CD14-positive monocyte (primary cell): ENCODE measurements around the gene FADS2. TPM values are rescaled to one million over a fixed set of nuclear protein-coding genes. Genes with fewer than 3 reads are reported as not detected.

Experiments
- DNase-seq, 3 donors: peaks; one replicate each; pipeline ENCODE4 v3.0.0-alpha.2; 2011 to 2022
- H2AFZ ChIP-seq: 2 replicates; pipeline ENCODE4 v1.6.0; 2012; ENCODE audit warnings: mild to moderate bottlenecking, low read depth, low read length, inconsistent platforms; ENCODE audit not compliant: insufficient read depth, poor library complexity, severe bottlenecking
- H3K27ac ChIP-seq, 2 donors: 1 replicate in 1 of 2; 2 replicates in 1 of 2; pipeline ENCODE4 v1.5.1; 2012 to 2013; ENCODE audit warnings: low read length in 2 of 2, control low read depth in 1 of 2, inconsistent platforms in 1 of 2, low read depth in 1 of 2, mild to moderate bottlenecking in 1 of 2
- H3K27me3 ChIP-seq, 2 donors: one replicate each; pipeline versions ENCODE4 v1.6.0 to v1.6.1; 2011 to 2013; ENCODE audit warnings: low read length in 2 of 2; ENCODE audit not compliant: control insufficient read depth in 2 of 2, insufficient read depth in 2 of 2
- H3K36me3 ChIP-seq, 2 donors: replicated peaks in 1 of 2; 1 replicate in 1 of 2; 2 replicates in 1 of 2; pipeline versions ENCODE4 v1.5.1 to v1.6.1; 2012 to 2013; ENCODE audit warnings: low read length in 2 of 2, control low read depth in 1 of 2, inconsistent platforms in 1 of 2, mild to moderate bottlenecking in 1 of 2; ENCODE audit not compliant: insufficient read depth in 2 of 2, control insufficient read depth in 1 of 2
- H3K4me1 ChIP-seq, 2 donors: 1 replicate in 1 of 2; 2 replicates in 1 of 2; pipeline versions ENCODE4 v1.5.1 to v1.6.1; 2012 to 2013; ENCODE audit warnings: low read length in 2 of 2, control low read depth in 1 of 2, inconsistent platforms in 1 of 2, mild to moderate bottlenecking in 1 of 2, moderate library complexity in 1 of 2; ENCODE audit not compliant: insufficient read depth in 2 of 2, control insufficient read depth in 1 of 2
- H3K4me2 ChIP-seq: replicated peaks from 2 replicates; pipeline ENCODE3; 2012; ENCODE audit warnings: low read length, moderate library complexity, mild to moderate bottlenecking; ENCODE audit not compliant: poor library complexity, severe bottlenecking; ENCODE audit errors: extremely low read depth
- H3K4me3 ChIP-seq, 3 experiments: fragments of 200-600 bp in 1 of 3; sonication (generic) in 1 of 3; replicated peaks in 1 of 3; 1 replicate in 2 of 3; 2 replicates in 1 of 3; pipeline ENCODE4 v1.5.1; 2011 to 2013; ENCODE audit warnings: low read length in 3 of 3, mild to moderate bottlenecking in 3 of 3, control low read depth in 2 of 3, low read depth in 2 of 3, inconsistent platforms in 1 of 3, moderate library complexity in 1 of 3
- H3K79me2 ChIP-seq: 2 replicates; pipeline ENCODE4 v1.6.0; 2012; ENCODE audit warnings: mild to moderate bottlenecking, control low read depth, inconsistent platforms, low read length, moderate library complexity; ENCODE audit not compliant: insufficient read depth
- H3K9ac ChIP-seq: 2 replicates; pipeline ENCODE4 v1.6.0; 2017; ENCODE audit warnings: low read length, mild to moderate bottlenecking; ENCODE audit not compliant: insufficient read depth, poor library complexity, severe bottlenecking
- H3K9me3 ChIP-seq, 2 donors: replicated peaks in 1 of 2; 1 replicate in 1 of 2; 2 replicates in 1 of 2; pipeline versions ENCODE4 v1.5.1 to v1.6.1; 2012 to 2013; ENCODE audit warnings: low read length in 2 of 2, control low read depth in 1 of 2; ENCODE audit not compliant: control insufficient read depth in 1 of 2, insufficient read depth in 1 of 2
- H4K20me1 ChIP-seq: 2 replicates; pipeline ENCODE4 v1.6.0; 2012; ENCODE audit warnings: mild to moderate bottlenecking, low read length, control low read depth, moderate library complexity; ENCODE audit not compliant: insufficient read depth
- H3K27ac Mint-ChIP-seq, 7 donors: one replicate each; pipeline ENCODE4 v1.8.0; 2020; ENCODE audit warnings: mild to moderate bottlenecking in 7 of 7, mixed read lengths in 7 of 7, moderate library complexity in 6 of 7, inconsistent platforms in 2 of 7
- H3K27me3 Mint-ChIP-seq, 3 donors: one replicate each; pipeline ENCODE4 v1.8.0; 2021 to 2022; ENCODE audit warnings: low read depth in 3 of 3, mild to moderate bottlenecking in 3 of 3, mixed read lengths in 3 of 3, moderate library complexity in 3 of 3, inconsistent platforms in 1 of 3
- H3K36me3 Mint-ChIP-seq, 2 donors: one replicate each; pipeline ENCODE4 v1.8.0; 2020; ENCODE audit warnings: mixed read lengths in 2 of 2, inconsistent platforms in 1 of 2, mild to moderate bottlenecking in 1 of 2
- H3K4me1 Mint-ChIP-seq: one replicate; pipeline ENCODE4 v1.8.0; 2020; ENCODE audit warnings: mild to moderate bottlenecking, mixed read lengths
- H3K4me3 Mint-ChIP-seq, 2 donors: one replicate each; pipeline ENCODE4 v1.8.0; 2020; ENCODE audit warnings: mild to moderate bottlenecking in 2 of 2, mixed read lengths in 2 of 2, moderate library complexity in 1 of 2
- H3K9me3 Mint-ChIP-seq, 7 donors: one replicate each; pipeline ENCODE4 v1.8.0; 2020 to 2022; ENCODE audit warnings: mixed read lengths in 7 of 7, mild to moderate bottlenecking in 6 of 7, moderate library complexity in 6 of 7, inconsistent platforms in 2 of 7
- CTCF ChIP-seq: fragments of 200-600 bp; IDR thresholded peaks from one replicate; pipeline ENCODE4 v1.8.0; 2022; ENCODE audit warnings: antibody characterized with exemption, mild to moderate bottlenecking
- WGBS: methylation state at CpG from one replicate; pipeline ENCODE4 v1.1.5; 2013; ENCODE audit warnings: missing lambda C conversion rate; ENCODE audit not compliant: insufficient coverage; 5-methylcytosine and 5-hydroxymethylcytosine counted together
- intact Hi-C, 2 donors: fragments of 100-400 bp; cut with micrococcal nuclease; formaldehyde crosslinking; loops; one replicate each; pipeline versions ENCODE4 v1.15.0 to v1.15.1; 2023
- polyA plus RNA-seq, 3 donors: library from polyadenylated mRNA; depleted of rRNA in 1 of 3; unstranded in 2 of 3; stranded (reverse) in 1 of 3; fragments of 300-500 nt in 2 of 3; fragments of >200 nt in 1 of 3; fragmentation: Illumina TruSeq in 2 of 3; gene quantifications; 1 replicate in 2 of 3; 2 replicates in 1 of 3; pipeline ENCODE4 v1.2.3, GENCODE V29; 2012 to 2021

Gene FADS2
- polyA plus RNA-seq, 3 donors, result 5.1 to 19.9 (median 6.4) TPM

DNA sequence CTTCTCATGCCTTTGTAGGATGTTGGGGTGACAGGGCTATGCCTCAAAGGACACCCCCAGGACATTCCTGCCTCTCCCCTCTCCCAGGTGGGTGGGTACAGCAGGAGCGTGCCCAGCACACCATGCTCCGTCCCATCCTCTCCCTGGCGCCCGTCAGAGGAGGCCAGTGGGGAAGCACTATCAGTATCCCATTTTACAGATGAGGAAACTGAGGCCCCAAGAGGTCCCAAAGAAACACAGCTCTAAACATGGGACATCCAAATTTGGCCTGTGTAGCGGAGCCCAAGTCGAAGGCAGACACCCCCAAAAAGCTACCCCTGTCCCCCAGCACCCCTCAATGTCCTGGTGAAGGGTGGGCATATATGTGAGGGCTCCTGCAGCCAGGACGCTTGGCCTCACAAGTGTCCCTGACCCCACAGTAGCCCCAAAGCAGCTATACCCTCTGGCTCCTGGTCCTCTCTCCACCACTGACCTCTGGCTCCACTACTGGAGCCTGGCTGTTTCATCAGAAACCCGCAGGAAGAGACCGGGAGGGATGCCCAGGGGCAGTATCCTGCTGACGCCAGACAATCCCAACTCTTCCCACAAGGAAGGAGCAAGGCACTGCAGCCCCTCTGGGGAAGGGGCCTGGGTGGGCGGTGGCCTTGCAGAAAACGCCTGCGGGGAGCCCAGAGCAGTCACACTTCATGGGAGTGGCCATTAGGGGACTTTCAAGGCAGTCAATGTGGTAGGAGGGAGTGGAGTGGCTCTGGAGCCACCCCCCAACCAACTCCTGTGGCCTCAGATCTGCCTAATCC, 57.9 kb downstream of the FADS2 start:
- 92% methylated on average over 4 of the region's 13 CpGs for WGBS
- Histone ChIP-seq H3K36me3 (no peaks in the 10 kb centered on the region), H4K20me1 (no peaks in the 10 kb centered on the region), H3K4me2 (no peak overlapping the region), H3K27ac (no peak overlapping the region), H3K9me3 (no peaks in the 10 kb centered on the region), H2AFZ (no peak overlapping the region), H3K79me2 (no peaks in the 10 kb centered on the region), H3K4me3 (no peak overlapping the region), H3K27me3 (peaks cover 0 to 9% of the 10 kb centered on the region in 2 donors), H3K4me1 (peaks cover 9 to 10% of the 10 kb centered on the region in 2 donors), H3K9ac (no peak overlapping the region)
- Mint-ChIP-seq H3K9me3 (peaks cover 0 to 4% (median 2%) of the 10 kb centered on the region in 7 donors), H3K4me3 (no peak overlapping the region), H3K36me3 (no peaks in the 10 kb centered on the region), H3K27ac (no peak overlapping the region), H3K27me3 (peaks cover 5 to 12% (median 5%) of the 10 kb centered on the region in 3 donors), H3K4me1 (peaks cover 9% of the 10 kb centered on the region)
- TF ChIP-seq CTCF, result no peak
- DNase-seq, result no peak
- intact Hi-C loops, result loop anchor here in 1 of 2 donors (10.0 kb wide), 1 partner anchor 81 kb away; no protein-coding TSS in a partner anchor

GRCh38 chr11:61886643-61887042, 58.5 kb downstream of the FADS2 start:
- Mint-ChIP-seq H3K9me3 (peaks cover 0 to 4% (median 2%) of the 10 kb centered on the region in 7 donors), H3K4me3 (no peak overlapping the region), H3K36me3 (no peaks in the 10 kb centered on the region), H3K27me3 (peaks cover 5 to 10% (median 5%) of the 10 kb centered on the region in 3 donors), H3K4me1 (peaks cover 9% of the 10 kb centered on the region), H3K27ac (no peak overlapping the region)
- 90% methylated on average over 3 of the region's 3 CpGs for WGBS
- intact Hi-C loops, result loop anchor here in 1 of 2 donors (10.0 kb wide), 1 partner anchor 82 kb away; no protein-coding TSS in a partner anchor
- Histone ChIP-seq H3K4me1 (peaks cover 10 to 13% of the 10 kb centered on the region in 2 donors), H3K79me2 (no peaks in the 10 kb centered on the region), H4K20me1 (no peaks in the 10 kb centered on the region), H3K9ac (no peak overlapping the region), H3K27me3 (peaks cover 0 to 9% of the 10 kb centered on the region in 2 donors), H3K36me3 (no peaks in the 10 kb centered on the region), H3K27ac (no peak overlapping the region), H3K4me2 (no peak overlapping the region), H3K9me3 (no peaks in the 10 kb centered on the region), H3K4me3 (no peak overlapping the region), H2AFZ (no peak overlapping the region)
- TF ChIP-seq CTCF, result no peak
- DNase-seq, result no peak
